Measurements from ENCODE around the gene MCTP2. TPM values are rescaled to one million over a fixed set of nuclear protein-coding genes. Genes with fewer than 3 reads are reported as not detected.

Gene MCTP2
- total and polyA plus RNA-seq, 2 of the 8 experiments (the other 6 are each of a cell fraction or from before 2014, with no cell fraction given), result 3.4 to 4.5 TPM

- no peak for TF ChIP-seq SRF (IDR thresholded peaks at IDR 0.05; ENCODE audit: low read depth, low read length)
- no peak for TF ChIP-seq RXRA (IDR thresholded peaks at IDR 0.05; ENCODE audit: insufficient read depth, low read depth, low read length)
- no peak for TF ChIP-seq TCF12 (IDR thresholded peaks at IDR 0.05; ENCODE audit: low read depth, low read length)
- no peak for TF ChIP-seq NANOG (IDR thresholded peaks at IDR 0.05; ENCODE audit: insufficient read depth, low read depth, low read length, poor library complexity, severe bottlenecking)
Observed at GRCh38 chr15:94199725-94200124, 31.6 kb upstream of the MCTP2 start (continued).
